IPS-20b (cell line): ENCODE results near the gene ODC1.

Experiments used
- H3K27ac ChIP-seq: one replicate; pipeline ENCODE4 v1.5.1; 2013; ENCODE audit warnings: low read length
- H3K27me3 ChIP-seq: 2 replicates; pipeline ENCODE4 v1.6.1; 2013; ENCODE audit warnings: mild to moderate bottlenecking, low read length, inconsistent platforms; ENCODE audit not compliant: insufficient read depth
- H3K36me3 ChIP-seq: 2 replicates; pipeline ENCODE4 v1.6.1; 2013; ENCODE audit warnings: low read depth, mild to moderate bottlenecking, inconsistent platforms, low read length, moderate library complexity; ENCODE audit not compliant: insufficient read depth
- H3K4me1 ChIP-seq: 2 replicates; pipeline ENCODE4 v1.6.1; 2013; ENCODE audit warnings: mild to moderate bottlenecking, control low read depth, inconsistent platforms, low read length, moderate library complexity; ENCODE audit not compliant: insufficient read depth
- H3K4me3 ChIP-seq: 2 replicates; pipeline ENCODE4 v1.5.1; 2013; ENCODE audit warnings: mild to moderate bottlenecking, low read length, inconsistent platforms
- H3K9ac ChIP-seq: 2 replicates; pipeline ENCODE4 v1.6.1; 2013; ENCODE audit warnings: low read depth, mild to moderate bottlenecking, inconsistent platforms, low read length, moderate library complexity
- H3K9me3 ChIP-seq: 2 replicates; pipeline ENCODE4 v1.6.1; 2013; ENCODE audit warnings: mild to moderate bottlenecking, low read depth, low read length, inconsistent platforms; ENCODE audit not compliant: insufficient read depth

The ODC1 gene

GRCh38 chr2:10392548-10392947 is 55.6 kb downstream of the ODC1 start:
- Histone ChIP-seq H3K9ac (no peak overlapping the region), H3K27me3 (no peaks in the 10 kb centered on the region), H3K4me1 (peaks cover 12% of the 10 kb centered on the region; the same call in 1 of the 2 replicates), H3K36me3 (no peaks in the 10 kb centered on the region), H3K4me3 (no peak overlapping the region), H3K9me3 (no peaks in the 10 kb centered on the region), H3K27ac (no peak overlapping the region)

- H3K9ac ChIP-seq, result no peak overlapping the region
- no peaks in the 10 kb centered on the region for H3K36me3 ChIP-seq
- no peak overlapping the region for H3K27ac ChIP-seq
- peaks cover 12% of the 10 kb centered on the region; the same call in 1 of the 2 replicates for H3K4me1 ChIP-seq
- no peaks in the 10 kb centered on the region for H3K9me3 ChIP-seq
- H3K27me3 ChIP-seq, result no peaks in the 10 kb centered on the region
- H3K4me3 ChIP-seq, result no peak overlapping the region
Measured at GRCh38 chr2:10392100-10392499, 56.0 kb downstream of the ODC1 start.

GRCh38 chr2:10390369-10390801 is 57.7 kb downstream of the ODC1 start:
- H3K9ac ChIP-seq, result no peak overlapping the region
- no peak overlapping the region for H3K4me3 ChIP-seq
- H3K27me3 ChIP-seq, result no peaks in the 10 kb centered on the region
- H3K4me1 ChIP-seq, result peaks cover 12% of the 10 kb centered on the region; the same call in 1 of the 2 replicates
- no peaks in the 10 kb centered on the region for H3K36me3 ChIP-seq
- H3K9me3 ChIP-seq, result no peaks in the 10 kb centered on the region
- H3K27ac ChIP-seq, result no peak overlapping the region
